Measurements from ENCODE around the gene DEDD2. TPM values are rescaled to one million over a fixed set of nuclear protein-coding genes. Genes with fewer than 3 reads are reported as not detected.
A peak's percentile ranks its signal among the peaks of the same experiment; 100 is the strongest.

Gene DEDD2
- total RNA-seq, 6 donors from 2014 or later, result 38.6 to 154 (median 51.2) TPM

- TF ChIP-seq POLR2A (IDR thresholded peaks at IDR 0.05), result no peak
- TF ChIP-seq EP300 (IDR thresholded peaks at IDR 0.05), result no peak
- TF ChIP-seq CTCF (IDR thresholded peaks at IDR 0.05), result no peak
- no peak for TF ChIP-seq POLR2AphosphoS5 (IDR thresholded peaks at IDR 0.05)
- Histone ChIP-seq H3K4me3 (no peak overlapping the region), H3K4me1 (no peaks in the 10 kb centered on the region), H3K27me3 (no peaks in the 10 kb centered on the region), H3K9me3 (no peaks in the 10 kb centered on the region), H3K36me3 (peaks cover 38 to 99% (median 83%) of the 10 kb centered on the region in 4 donors), H3K27ac (no peak overlapping the region)
- ATAC-seq (ENCODE audit: low FRiP score in 2 of 2) (no peak), DNase-seq (no peak)
- WGBS, 2 donors, result 78 to 87% methylated on average over 7 of the region's 7 CpGs
These were observed 15.6 kb upstream of the DEDD2 start for GRCh38 chr19:42233106-42233505.

- no peak for DNase-seq
- 93 to 96% methylated on average over 4 to 10 of the region's 10 CpGs for WGBS, 2 donors
- no peaks in the 10 kb centered on the region for H3K9me3 ChIP-seq
- no peaks in the 10 kb centered on the region for H3K27me3 ChIP-seq
- H3K27ac ChIP-seq, result no peak overlapping the region
- ATAC-seq (ENCODE audit: low FRiP score in 2 of 2), result no peak
- H3K4me1 ChIP-seq, result no peaks in the 10 kb centered on the region
- TF ChIP-seq CTCF (IDR thresholded peaks at IDR 0.05) (no peak), EP300 (IDR thresholded peaks at IDR 0.05) (no peak), POLR2AphosphoS5 (IDR thresholded peaks at IDR 0.05) (no peak), POLR2A (IDR thresholded peaks at IDR 0.05) (no peak)
- no peak overlapping the region for H3K4me3 ChIP-seq
- H3K36me3 ChIP-seq, result peaks cover 38 to 97% (median 89%) of the 10 kb centered on the region in 4 donors
These were observed 15.0 kb upstream of the DEDD2 start for GRCh38 chr19:42232435-42232834.

- WGBS, 2 donors, result 81% methylated on average over 4 of the region's 4 CpGs
- TF ChIP-seq POLR2A (IDR thresholded peaks at IDR 0.05), result no peak
- TF ChIP-seq CTCF (IDR thresholded peaks at IDR 0.05), result no peak
- no peak for TF ChIP-seq EP300 (IDR thresholded peaks at IDR 0.05)
- no peak for TF ChIP-seq POLR2AphosphoS5 (IDR thresholded peaks at IDR 0.05)
- ATAC-seq (ENCODE audit: low FRiP score in 2 of 2) (no peak), DNase-seq (no peak)
- no peaks in the 10 kb centered on the region for H3K4me1 ChIP-seq
- peak overlapping the region in 1 of 4 donors; percentile 46 for H3K27ac ChIP-seq
- peaks cover 35 to 97% (median 93%) of the 10 kb centered on the region in 4 donors for H3K36me3 ChIP-seq
- no peaks in the 10 kb centered on the region for H3K9me3 ChIP-seq
- no peak overlapping the region for H3K4me3 ChIP-seq
- H3K27me3 ChIP-seq, result no peaks in the 10 kb centered on the region
These were observed 13.1 kb upstream of the DEDD2 start for GRCh38 chr19:42230571-42230970.

GRCh38 chr19:42229855-42230351, 12.4 kb upstream of the DEDD2 start:
- Histone ChIP-seq H3K27ac (peak overlapping the region in 1 of 4 donors; percentile 46), H3K4me3 (no peak overlapping the region), H3K27me3 (no peaks in the 10 kb centered on the region), H3K9me3 (no peaks in the 10 kb centered on the region), H3K4me1 (no peaks in the 10 kb centered on the region), H3K36me3 (peaks cover 41 to 97% (median 93%) of the 10 kb centered on the region in 4 donors)
- TF ChIP-seq CTCF (IDR thresholded peaks at IDR 0.05) (no peak), EP300 (IDR thresholded peaks at IDR 0.05) (no peak), POLR2AphosphoS5 (IDR thresholded peaks at IDR 0.05) (no peak), POLR2A (IDR thresholded peaks at IDR 0.05) (no peak)
- WGBS, 2 donors, result 63 to 71% methylated on average over 3 to 8 of the region's 8 CpGs
- DNase-seq (no peak), ATAC-seq (ENCODE audit: low FRiP score in 2 of 2) (no peak)

GRCh38 chr19:42229301-42229854, 11.9 kb upstream of the DEDD2 start:
- Histone ChIP-seq H3K27ac (no peak overlapping the region), H3K4me3 (no peak overlapping the region), H3K9me3 (no peaks in the 10 kb centered on the region), H3K4me1 (no peaks in the 10 kb centered on the region), H3K27me3 (no peaks in the 10 kb centered on the region), H3K36me3 (peaks cover 47 to 97% (median 93%) of the 10 kb centered on the region in 4 donors)
- no peak for DNase-seq
- 80 to 100% methylated on average over 3 to 4 of the region's 4 CpGs for WGBS, 2 donors
- TF ChIP-seq POLR2AphosphoS5 (IDR thresholded peaks at IDR 0.05), result no peak
- no peak for TF ChIP-seq CTCF (IDR thresholded peaks at IDR 0.05)
- TF ChIP-seq EP300 (IDR thresholded peaks at IDR 0.05), result no peak
- no peak for TF ChIP-seq POLR2A (IDR thresholded peaks at IDR 0.05)
- no peak for ATAC-seq (ENCODE audit: low FRiP score in 2 of 2)

Data from upper lobe of left lung (tissue), 6 donors.